GM23248 (cell line): ENCODE results near the gene DOCK10. TPM values are rescaled to one million over a fixed set of nuclear protein-coding genes. Genes with fewer than 3 reads are reported as not detected.

Source experiments
- DNase-seq: peaks from one replicate; pipeline ENCODE4 v3.0.0-alpha.2; 2015
- H2AFZ ChIP-seq: fragments of 200-600 bp; sonication (generic); 2 replicates; pipeline ENCODE4 v1.6.1; 2016; ENCODE audit warnings: antibody characterized with exemption
- H3F3A ChIP-seq: fragments of 200-600 bp; sonication (generic); 2 replicates; pipeline ENCODE4 v1.6.1; 2016; ENCODE audit warnings: mild to moderate bottlenecking, antibody characterized with exemption, mixed run types; ENCODE audit not compliant: insufficient read depth
- H3K27ac ChIP-seq: fragments of 200-600 bp; sonication (generic); 2 replicates; pipeline ENCODE4 v1.5.1; 2016; ENCODE audit warnings: mild to moderate bottlenecking
- H3K27me3 ChIP-seq: fragments of 200-600 bp; sonication (generic); replicated peaks from 2 replicates; pipeline ENCODE4 v1.6.1; 2016; ENCODE audit warnings: mild to moderate bottlenecking; ENCODE audit not compliant: insufficient read depth
- H3K36me3 ChIP-seq: fragments of 200-600 bp; sonication (generic); 2 replicates; pipeline ENCODE4 v1.6.1; 2016; ENCODE audit warnings: low read depth, mild to moderate bottlenecking
- H3K4me1 ChIP-seq: fragments of 200-600 bp; sonication (generic); 2 replicates; pipeline ENCODE4 v1.6.1; 2016; ENCODE audit warnings: mild to moderate bottlenecking; ENCODE audit not compliant: insufficient read depth
- H3K4me2 ChIP-seq: fragments of 200-600 bp; sonication (generic); one replicate; pipeline ENCODE4 v1.6.1; 2016; ENCODE audit warnings: mild to moderate bottlenecking; ENCODE audit not compliant: unreplicated experiment
- H3K4me3 ChIP-seq: fragments of 200-600 bp; sonication (generic); 2 replicates; pipeline ENCODE4 v1.5.1; 2016; ENCODE audit warnings: mild to moderate bottlenecking
- H3K79me2 ChIP-seq: fragments of 200-600 bp; sonication (generic); 2 replicates; pipeline ENCODE4 v1.6.1; 2016; ENCODE audit warnings: mild to moderate bottlenecking; ENCODE audit not compliant: insufficient read depth
- H3K9ac ChIP-seq: fragments of 200-600 bp; sonication (generic); 2 replicates; pipeline ENCODE4 v1.6.1; 2016; ENCODE audit warnings: mild to moderate bottlenecking
- H3K9me2 ChIP-seq: fragments of 200-600 bp; sonication (generic); 2 replicates; pipeline ENCODE4 v1.6.1; 2016; ENCODE audit warnings: mixed run types, mild to moderate bottlenecking, moderate library complexity; ENCODE audit not compliant: insufficient read depth
- H3K9me3 ChIP-seq: fragments of 200-600 bp; sonication (generic); one replicate; pipeline ENCODE4 v1.6.1; 2017; ENCODE audit warnings: low read depth
- H4K20me1 ChIP-seq: fragments of 200-600 bp; sonication (generic); 2 replicates; pipeline ENCODE4 v1.6.0; 2016; ENCODE audit not compliant: insufficient read depth
- EZH2 ChIP-seq: fragments of 200-600 bp; sonication (generic); IDR thresholded peaks from 2 replicates; pipeline ENCODE4 v1.6.1; 2018; ENCODE audit warnings: antibody characterized with exemption, mild to moderate bottlenecking; ENCODE audit not compliant: insufficient read depth, poor library complexity, severe bottlenecking
- EZH2phosphoT487 ChIP-seq: fragments of 200-600 bp; sonication (generic); IDR thresholded peaks from 2 replicates; pipeline ENCODE4 v1.6.1; 2018; ENCODE audit warnings: antibody characterized with exemption, moderate library complexity, mild to moderate bottlenecking, low read depth; ENCODE audit not compliant: insufficient read depth
- WGBS, 2 experiments: methylation state at CpG; one replicate each; pipeline ENCODE4 v1.1.6; 2015 to 2017; ENCODE audit warnings: low lambda C conversion rate in 2 of 2, low coverage in 1 of 2; ENCODE audit errors: missing lambda C conversion rate in 2 of 2; 5-methylcytosine and 5-hydroxymethylcytosine counted together
- in situ Hi-C: fragments of 300-500 bp; cut with MboI; formaldehyde crosslinking; loops from 2 replicates; pipeline ENCODE4 v1.15.0; 2020
- polyA plus RNA-seq: library from polyadenylated mRNA; unstranded; fragments of >200 nt; fragmentation: Nextera tagmentation; extraction: Ambion mirVana; gene quantifications from 2 replicates; pipeline ENCODE4 v1.2.1, GENCODE V29; 2016
- total RNA-seq: library from RNA; depleted of rRNA; stranded (reverse); fragments of >200 nt; shearing (Covaris generic); gene quantifications from 2 replicates; pipeline ENCODE4 v1.2.3, GENCODE V29; 2014

DOCK10 gene
- total and polyA plus RNA-seq, 2 experiments from 2014 or later, result 8.5 to 19.2 TPM

DNA sequence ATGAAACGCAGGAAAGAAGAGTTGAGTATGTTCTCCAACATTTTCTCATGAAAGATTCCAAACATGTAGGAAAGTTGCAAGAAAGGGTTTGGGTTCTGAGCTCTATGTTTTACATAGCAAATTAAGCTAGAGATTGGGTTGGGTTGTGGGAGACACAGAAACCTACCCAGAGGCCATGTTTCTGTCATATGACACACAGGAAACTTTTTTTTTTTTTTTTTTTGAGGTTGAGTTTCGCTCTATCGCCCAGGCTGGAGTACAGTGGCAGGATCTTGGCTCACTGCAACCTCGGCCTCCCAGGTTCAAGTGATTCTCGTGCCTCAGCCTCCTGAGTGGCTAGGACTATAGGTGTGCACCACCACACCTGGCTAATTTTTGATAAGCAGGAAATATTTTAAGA, 57.6 kb downstream of the DOCK10 start:
- WGBS, 2 experiments, result 75 to 79% methylated on average over 5 of the region's 5 CpGs
- DNase-seq, result no peak
- Histone ChIP-seq H3K36me3 (no peaks in the 10 kb centered on the region), H3K9me2 (no peaks in the 10 kb centered on the region), H3K9ac (peak overlapping the region; percentile 76), H3K4me3 (peak overlapping the region; percentile 71), H3K79me2 (peaks cover 86% of the 10 kb centered on the region), H4K20me1 (no peaks in the 10 kb centered on the region), H3K27ac (peak overlapping the region; percentile 83), H3K4me2 (peak overlapping the region; percentile 91), H3K4me1 (peaks cover 22% of the 10 kb centered on the region), H3K27me3 (no peaks in the 10 kb centered on the region), H2AFZ (peak overlapping the region; percentile 86), H3K9me3 (no peaks in the 10 kb centered on the region), H3F3A (peaks cover 40% of the 10 kb centered on the region)
- no peak for TF ChIP-seq EZH2phosphoT487
- TF ChIP-seq EZH2, result no peak
- in situ Hi-C loops, result no loop called here

DNA sequence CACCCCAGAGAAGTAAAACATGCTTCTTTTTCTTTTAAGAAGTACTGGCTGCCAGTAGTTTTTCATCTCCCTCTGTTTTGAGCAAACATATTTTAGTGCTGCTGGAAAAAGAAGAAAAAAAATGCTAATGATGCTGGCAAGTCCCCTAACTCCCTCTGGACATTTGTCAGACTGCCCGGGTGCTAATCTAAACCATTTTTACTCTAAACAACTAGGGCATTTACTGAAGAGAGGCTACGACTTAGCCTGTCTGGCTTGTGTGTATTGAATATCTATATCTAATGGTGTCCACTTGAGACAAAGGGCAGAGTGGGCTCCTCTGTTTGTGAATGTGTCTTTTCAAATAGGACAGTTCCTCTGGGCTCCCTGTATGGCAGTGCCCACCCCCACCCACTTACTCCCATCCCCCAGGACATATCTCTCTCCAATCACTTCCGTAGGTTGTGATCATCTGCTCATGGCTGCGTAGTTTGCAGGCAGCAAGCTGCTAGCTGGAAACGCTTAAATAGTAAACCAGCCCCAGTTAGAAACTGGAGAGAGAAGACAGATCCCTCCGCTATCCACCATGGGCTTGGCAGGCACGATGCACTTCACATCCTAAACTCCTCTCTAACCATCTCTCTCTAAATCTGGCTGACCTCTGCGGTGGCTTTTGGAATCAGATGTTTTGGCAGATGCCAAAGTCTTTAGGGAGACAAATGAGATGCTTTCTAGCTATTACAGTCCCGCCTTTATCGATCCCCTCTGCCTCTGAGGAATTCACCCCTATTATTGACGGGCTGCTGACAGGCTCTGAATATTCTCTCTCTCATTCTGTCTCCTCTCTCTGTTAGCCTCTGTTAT, 58.3 kb downstream of the DOCK10 start:
- H3K4me3 ChIP-seq, result peak overlapping the region; percentile 71
- H3K4me2 ChIP-seq, result peak overlapping the region; percentile 91
- H3K36me3 ChIP-seq, result no peaks in the 10 kb centered on the region
- H3K9ac ChIP-seq, result peak overlapping the region; percentile 76
- H3K9me3 ChIP-seq, result no peaks in the 10 kb centered on the region
- peaks cover 22% of the 10 kb centered on the region for H3K4me1 ChIP-seq
- in situ Hi-C loops, result no loop called here
- H3K27me3 ChIP-seq, result no peaks in the 10 kb centered on the region
- no peaks in the 10 kb centered on the region for H3K9me2 ChIP-seq
- peaks cover 86% of the 10 kb centered on the region for H3K79me2 ChIP-seq
- H3K27ac ChIP-seq, result peak overlapping the region; percentile 83
- peaks cover 40% of the 10 kb centered on the region for H3F3A ChIP-seq
- no peaks in the 10 kb centered on the region for H4K20me1 ChIP-seq
- DNase-seq, result peak; percentile 72
- 4 to 8% methylated on average over 11 of the region's 11 CpGs for WGBS, 2 experiments
- TF ChIP-seq EZH2 (no peak), EZH2phosphoT487 (no peak)
- H2AFZ ChIP-seq, result peak overlapping the region; percentile 86

DNA sequence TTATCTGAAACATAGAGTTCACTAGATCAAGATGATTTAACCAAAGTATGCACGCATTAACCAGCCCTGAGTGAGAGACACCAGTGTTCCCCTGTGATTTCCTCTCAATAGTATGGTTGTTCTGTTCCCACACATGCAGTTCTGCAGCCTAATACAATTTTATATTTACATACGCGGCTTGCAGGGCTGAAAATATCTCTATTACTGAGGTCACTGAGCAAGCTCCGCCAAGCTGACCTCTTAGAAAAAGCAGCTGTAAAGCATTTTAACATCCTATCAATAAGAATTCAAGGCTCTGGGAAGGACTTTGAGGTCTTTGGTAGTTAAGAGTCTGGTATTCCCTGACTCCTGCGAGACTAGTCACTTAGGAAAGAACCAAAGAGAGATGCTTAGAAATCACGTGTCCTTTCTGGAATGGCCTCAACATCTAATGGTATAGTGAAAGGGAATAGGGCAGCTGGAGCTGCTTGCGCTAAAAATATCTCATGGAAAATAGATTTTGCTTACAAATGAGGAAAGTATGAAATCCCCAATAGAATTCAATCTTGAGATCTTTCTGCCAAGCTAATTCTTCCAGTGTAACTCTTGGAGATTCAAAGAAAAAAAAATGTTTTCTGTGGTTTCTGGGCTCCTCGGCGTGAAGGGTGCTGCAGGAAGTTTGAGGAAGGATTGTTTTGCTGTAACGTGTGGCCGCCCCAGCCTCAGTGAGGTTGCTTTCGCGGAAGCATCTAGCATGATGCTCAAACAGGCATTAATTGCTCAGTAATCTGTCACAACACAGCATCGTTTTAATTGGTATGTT, 59.2 kb downstream of the DOCK10 start:
- WGBS, 2 experiments, result 11 to 17% methylated on average over 14 of the region's 14 CpGs
- no peaks in the 10 kb centered on the region for H3K36me3 ChIP-seq
- no peaks in the 10 kb centered on the region for H3K9me3 ChIP-seq
- no peaks in the 10 kb centered on the region for H3K9me2 ChIP-seq
- DNase-seq, result peak; percentile 80
- peak overlapping the region; percentile 71 for H3K4me3 ChIP-seq
- peak overlapping the region; percentile 86 for H2AFZ ChIP-seq
- H3K4me1 ChIP-seq, result peaks cover 22% of the 10 kb centered on the region
- in situ Hi-C loops, result no loop called here
- peaks cover 86% of the 10 kb centered on the region for H3K79me2 ChIP-seq
- peak overlapping the region; percentile 83 for H3K27ac ChIP-seq
- H3K4me2 ChIP-seq, result peak overlapping the region; percentile 91
- H3F3A ChIP-seq, result peaks cover 40% of the 10 kb centered on the region
- H3K27me3 ChIP-seq, result no peaks in the 10 kb centered on the region
- peak overlapping the region; percentile 76 for H3K9ac ChIP-seq
- no peak for TF ChIP-seq EZH2
- no peak for TF ChIP-seq EZH2phosphoT487
- H4K20me1 ChIP-seq, result no peaks in the 10 kb centered on the region

DNA sequence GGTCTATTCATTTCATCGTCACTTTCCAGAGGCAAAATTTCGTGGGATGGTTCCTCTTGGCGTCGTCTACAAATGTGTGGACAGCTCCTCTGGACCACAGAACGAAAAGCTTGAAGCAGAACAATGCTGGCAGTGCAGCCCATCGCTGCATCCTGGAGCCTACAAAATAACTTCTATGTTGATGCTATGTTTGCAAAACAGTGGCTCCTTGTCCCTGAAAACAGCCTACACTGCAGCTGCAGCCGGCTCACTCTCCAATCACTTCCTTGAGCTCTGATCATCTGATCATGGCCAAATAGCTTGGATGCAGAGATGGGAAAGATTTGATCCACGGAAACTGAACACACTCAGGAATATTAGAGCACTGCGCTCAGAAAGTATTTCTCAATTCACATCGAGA, 60.0 kb downstream of the DOCK10 start:
- in situ Hi-C loops, result no loop called here

More for the DNA sequence above, 60.0 kb downstream of the DOCK10 start:
- whole genome bisulfite sequencing, 2 experiments, result 97 to 98% methylated on average over 10 of the region's 10 CpGs
- Histone ChIP-seq H3K4me2 (peak overlapping the region; percentile 91), H3F3A (peaks cover 40% of the 10 kb centered on the region), H3K9me3 (no peaks in the 10 kb centered on the region), H3K4me3 (0 out of 2 replicates have a peak overlapping the region, but pooled peaks have one; percentile 71), H3K9me2 (no peaks in the 10 kb centered on the region), H3K27ac (peak overlapping the region; percentile 83), H3K36me3 (no peaks in the 10 kb centered on the region), H3K79me2 (peaks cover 86% of the 10 kb centered on the region), H3K27me3 (no peaks in the 10 kb centered on the region), H2AFZ (no peak overlapping the region), H3K4me1 (peaks cover 22% of the 10 kb centered on the region), H3K9ac (no peak overlapping the region), H4K20me1 (no peaks in the 10 kb centered on the region)
- no peak for TF ChIP-seq EZH2
- TF ChIP-seq EZH2phosphoT487, result no peak
- no peak for DNase-seq
